Stimulated activated CD4-positive, alpha-beta T cell treated with anti-CD3 and anti-CD28 coated beads, Interleukin-15, amount 100 ng/mL, for 1 hour (primary cell): ENCODE results near the gene IFI35.
A peak's percentile ranks its signal among the peaks of the same experiment; 100 is the strongest.
"Not testable (repeated sequence)": the region's sequence is repeated elsewhere in the genome, so short reads cannot be mapped to it uniquely, and the experiment has no call there.

Experiments used
- DNase-seq, 2 donors: peaks; one replicate each; pipeline ENCODE4 v3.0.0-alpha.2; 2020; ENCODE audit warnings: low read depth in 1 of 2, low spot score in 1 of 2

The IFI35 gene

GRCh38 chr17:43006639-43007551 lies at the start of gene IFI35:
IFI35 (plus strand) TSS chr17:43006784; CDS start chr17:43006948, 164 bp downstream.
- peak; percentile 74 to 75 for DNase-seq

DNA sequence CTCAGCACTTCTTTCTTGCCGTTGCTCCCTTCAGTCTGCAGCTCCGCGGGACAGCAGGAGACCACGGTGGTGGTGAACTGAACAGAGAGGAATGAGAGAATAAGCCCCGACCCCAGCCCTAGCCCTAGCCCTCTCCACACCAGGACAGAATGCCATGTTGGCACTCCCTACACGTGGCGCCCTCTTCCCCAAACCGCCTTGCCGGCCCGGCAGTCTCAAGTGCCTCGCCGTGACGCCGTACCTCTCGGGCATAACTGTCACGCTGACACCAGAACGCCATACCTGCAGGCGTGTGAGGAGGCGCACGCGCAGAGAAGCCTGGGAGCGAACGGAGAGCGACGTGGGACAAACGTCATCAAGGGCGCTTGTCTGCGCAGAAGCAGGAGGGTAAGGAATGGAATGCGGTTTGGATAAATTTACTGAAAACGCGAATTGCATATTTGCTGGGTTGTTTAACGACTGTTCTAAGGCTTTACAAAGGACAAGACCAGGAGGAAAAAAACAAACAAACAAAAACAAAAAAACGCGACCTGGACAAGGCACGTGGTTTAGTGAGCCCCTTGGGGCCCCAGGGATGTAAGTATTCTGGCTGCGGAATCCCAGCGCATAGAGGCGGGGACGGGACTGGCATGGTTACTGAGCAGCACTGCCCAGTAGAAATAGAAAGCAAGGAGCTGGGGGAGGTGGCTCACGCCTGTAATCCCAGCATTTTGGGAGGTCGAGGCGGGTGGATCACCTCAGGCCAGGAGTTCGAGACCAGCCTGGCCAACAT lies 42.2 kb upstream of the IFI35 start, which contains the start of gene AARSD1:
Gene AARSD1, minus strand, starts transcription at position 294 of the 772 bp plus-strand sequence. Its CDS starts 14 bp downstream, at position 280.
- peak; percentile 75 to 81 for DNase-seq

- DNase-seq, result no peak
Observed at GRCh38 chr17:42967925-42968324, 38.7 kb upstream of the IFI35 start.

GRCh38 chr17:42969001-42969581 lies 37.5 kb upstream of the IFI35 start:
- no peak for DNase-seq

- DNase-seq, result no peak
Observed at GRCh38 chr17:42971589-42971988, 35.0 kb upstream of the IFI35 start.

DNA sequence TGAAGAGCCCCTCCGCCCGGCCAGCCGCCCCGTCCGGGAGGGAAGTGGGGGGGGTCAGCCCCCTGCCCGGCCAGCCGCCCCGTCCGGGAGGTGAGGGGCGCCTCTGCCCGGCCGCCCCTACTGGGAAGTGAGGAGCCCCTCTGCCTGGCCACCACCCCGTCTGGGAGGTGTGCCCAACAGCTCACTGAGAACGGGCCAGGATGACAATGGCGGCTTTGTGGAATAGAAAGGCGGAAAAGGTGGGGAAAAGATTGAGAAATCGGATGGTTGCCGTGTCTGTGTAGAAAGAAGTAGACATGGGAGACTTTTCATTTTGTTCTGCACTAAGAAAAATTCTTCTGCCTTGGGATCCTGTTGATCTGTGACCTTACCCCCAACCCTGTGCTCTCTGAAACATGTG lies 33.3 kb upstream of the IFI35 start:
- DNase-seq, result not testable (repeated sequence)

DNA sequence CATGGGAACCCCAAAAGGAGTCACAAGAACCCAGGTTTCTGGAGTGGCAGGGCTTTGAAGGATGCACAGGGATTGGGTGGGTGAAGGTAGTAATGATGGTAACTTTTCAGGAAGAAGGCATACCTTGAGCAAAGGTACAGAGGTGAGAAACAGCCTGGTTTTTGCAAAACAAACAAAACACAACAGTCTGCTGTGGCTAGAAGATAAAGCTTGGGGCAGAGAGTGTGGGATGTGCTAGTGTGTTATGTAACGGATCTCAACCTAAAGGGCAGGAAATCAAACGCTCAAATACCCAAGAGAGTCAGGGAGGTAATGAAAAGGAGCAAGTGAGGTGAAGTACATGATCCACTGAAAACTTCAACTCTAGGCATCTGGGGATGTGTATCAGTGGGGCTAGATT lies 31.3 kb upstream of the IFI35 start:
- no peak for DNase-seq

- not testable (repeated sequence) for DNase-seq
Observed at GRCh38 chr17:42975701-42976100, 30.9 kb upstream of the IFI35 start.

DNA sequence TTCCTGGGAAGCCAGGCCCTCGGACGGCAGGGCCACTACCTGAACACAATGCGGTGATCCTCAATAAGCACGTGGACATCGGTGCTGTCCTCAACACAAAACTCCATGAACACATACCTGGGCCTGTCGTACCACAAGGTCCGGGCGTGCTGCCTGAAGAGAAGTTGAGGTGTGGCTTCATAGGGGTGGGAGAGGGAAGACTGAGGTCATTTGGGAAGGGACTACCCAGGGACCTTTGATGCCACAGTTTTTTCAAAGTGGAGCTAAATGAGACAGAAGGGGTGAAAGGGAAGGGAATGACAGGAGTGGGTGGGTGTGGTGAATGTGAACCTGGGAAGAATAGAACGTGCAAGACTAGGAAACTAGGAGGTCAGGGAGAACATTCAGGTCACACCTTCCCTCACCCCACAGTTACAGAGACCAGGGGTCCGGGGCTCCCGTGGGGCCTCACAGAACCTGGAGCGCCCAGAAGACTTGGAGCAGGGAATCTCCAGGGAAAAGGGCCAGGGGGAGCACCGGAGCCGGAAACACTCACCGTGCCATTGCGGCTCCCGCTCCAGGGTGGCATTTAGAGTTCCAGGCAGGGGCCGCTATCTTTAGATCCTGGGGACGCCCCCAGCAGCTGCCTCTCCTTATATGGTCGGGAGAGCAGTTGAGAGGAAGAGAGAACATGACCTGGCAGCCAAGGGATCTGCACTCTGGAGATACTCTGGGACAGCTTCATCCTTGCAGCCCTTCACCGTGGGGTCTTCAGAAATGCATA lies 26.9 kb upstream of the IFI35 start, which contains the start of gene PTGES3L:
Gene PTGES3L, minus strand, starts transcription at position 570 of the 763 bp plus-strand sequence. Its CDS starts 27 bp downstream, at position 543.
- no peak for DNase-seq

DNA sequence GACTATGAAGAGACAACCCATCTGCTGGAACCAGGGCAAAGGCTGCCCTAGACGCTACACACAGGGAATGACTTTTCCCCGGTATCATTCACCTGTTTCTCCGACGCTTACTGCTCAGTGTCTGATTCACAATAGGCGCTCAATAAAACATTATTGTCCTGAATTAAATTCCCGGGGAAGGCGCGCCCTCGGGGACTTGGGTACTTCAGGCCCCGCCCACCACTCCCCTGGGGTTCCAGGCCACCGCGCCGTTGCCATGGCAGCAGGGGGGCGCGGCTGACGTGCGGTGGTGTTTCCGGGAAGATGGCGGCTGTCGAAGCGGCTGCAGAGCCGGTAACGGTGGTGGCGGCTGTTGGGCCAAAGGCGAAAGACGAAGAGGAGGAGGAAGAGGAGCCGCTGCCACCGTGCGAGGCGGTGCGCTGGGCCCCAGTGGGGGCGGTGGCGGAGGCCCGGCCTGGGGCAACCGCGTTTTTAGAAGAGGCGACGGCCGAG lies 26.3 kb upstream of the IFI35 start, which contains the start of gene RUNDC1:
Gene RUNDC1, plus strand, starts transcription at position 292 of the 492 bp plus-strand sequence. Its CDS starts 12 bp downstream, at position 304.
- peak; percentile 87 to 90 for DNase-seq

DNA sequence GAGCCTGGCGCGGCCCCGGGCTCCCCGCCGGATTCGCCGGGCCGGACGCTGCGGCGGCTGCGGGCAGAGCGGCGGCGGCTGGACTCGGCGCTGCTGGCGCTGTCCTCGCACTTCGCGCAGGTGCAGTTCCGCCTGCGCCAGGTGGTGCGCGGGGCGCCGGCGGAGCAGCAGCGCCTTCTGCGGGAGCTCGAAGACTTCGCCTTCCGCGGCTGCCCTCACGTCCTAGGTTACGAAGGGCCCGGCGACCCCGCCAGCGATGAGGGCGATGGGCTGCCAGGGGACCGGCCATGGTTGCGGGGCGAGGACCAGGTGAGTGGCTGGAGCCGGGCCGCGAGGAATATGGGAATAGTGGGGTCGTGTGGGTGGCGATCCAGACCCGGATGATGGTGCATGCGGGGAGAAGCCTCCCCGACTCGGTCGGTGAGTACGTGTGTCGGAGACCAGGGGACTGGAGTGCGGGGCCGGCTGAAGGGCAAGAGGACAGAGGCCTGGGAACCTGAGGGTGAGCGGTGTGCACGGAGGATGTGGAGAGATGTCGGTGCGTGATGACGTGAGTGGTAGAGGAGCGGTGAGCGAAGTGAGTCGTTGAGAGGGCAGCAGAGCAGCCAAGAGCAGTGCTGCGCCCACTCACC lies 25.7 kb upstream of the IFI35 start:
- peak in 1 of 2 donors; percentile 37 for DNase-seq

GRCh38 chr17:42982266-42982665 lies 24.3 kb upstream of the IFI35 start:
- no peak for DNase-seq

DNA sequence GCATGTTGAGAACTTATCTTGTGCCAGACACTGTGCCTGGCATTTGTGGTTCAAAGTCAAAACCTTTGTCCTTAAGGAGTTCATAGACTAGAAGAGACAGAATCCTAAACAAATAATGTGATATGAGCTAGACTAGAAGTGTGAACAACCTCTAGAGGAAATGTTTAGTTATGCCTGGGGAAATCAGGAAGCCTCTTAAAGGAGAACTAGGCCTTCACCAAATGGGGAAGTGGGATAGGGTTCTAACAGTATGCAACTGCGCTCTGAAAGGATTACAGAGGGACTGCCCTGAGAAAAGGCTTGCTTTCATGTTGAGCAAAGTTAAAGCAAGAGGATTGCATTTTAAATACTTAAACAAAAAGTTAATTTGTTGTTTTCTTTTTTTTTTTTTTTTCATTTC lies 21.4 kb upstream of the IFI35 start:
- no peak for DNase-seq

DNA sequence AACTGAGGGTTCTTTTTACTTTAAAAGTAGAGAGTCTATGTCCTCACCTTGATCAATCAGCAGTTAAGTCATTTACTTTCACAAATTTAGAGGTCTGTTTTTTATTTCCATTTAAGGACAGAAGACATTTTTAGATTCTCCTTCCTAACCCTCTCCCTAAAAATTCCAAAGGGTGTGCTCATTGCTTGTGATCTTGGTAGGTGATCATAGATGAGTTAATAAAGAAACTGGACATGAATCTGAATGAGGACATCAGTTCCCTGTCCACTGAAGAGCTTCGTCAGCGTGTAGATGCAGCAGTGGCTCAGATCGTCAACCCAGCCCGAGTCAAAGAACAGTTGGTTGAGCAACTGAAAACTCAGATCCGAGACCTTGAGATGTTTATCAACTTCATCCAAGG lies 17.4 kb upstream of the IFI35 start:
- no peak for DNase-seq

- DNase-seq, result no peak
Observed at GRCh38 chr17:42989726-42990652, 16.6 kb upstream of the IFI35 start.

- no peak for DNase-seq
Observed at GRCh38 chr17:42991471-42991870, 15.1 kb upstream of the IFI35 start.

DNA sequence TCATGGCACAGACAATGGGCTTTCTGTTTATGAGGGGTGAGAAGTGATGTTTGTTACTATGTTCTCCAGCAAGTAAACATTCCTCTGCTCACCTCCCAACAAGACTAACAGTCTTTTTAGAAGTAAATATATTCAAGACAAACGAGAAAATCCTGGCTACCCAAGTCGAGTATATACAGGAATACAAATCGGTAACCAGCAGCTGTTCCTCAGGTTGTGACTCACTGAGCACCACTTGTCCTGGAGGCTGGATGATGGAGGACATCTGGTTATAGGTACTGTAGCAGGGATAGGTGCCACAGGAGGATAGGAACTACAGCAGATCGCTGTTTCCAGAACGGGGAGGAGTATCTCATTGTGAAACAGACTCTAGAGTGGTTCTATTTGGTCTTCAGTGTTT lies 13.7 kb upstream of the IFI35 start:
- no peak for DNase-seq

- not testable (repeated sequence) for DNase-seq
Observed at GRCh38 chr17:42993913-42994312, 12.7 kb upstream of the IFI35 start.
